GM23338 (cell line): Measurements from ENCODE around the gene PSMA2.
A peak's percentile ranks its signal among the peaks of the same experiment; 100 is the strongest.

Experiments
- CREB1 ChIP-seq: fragments of 250-450 bp; sonication (Bioruptor Pico); IDR thresholded peaks from 2 replicates; pipeline ENCODE4 v1.5.0; 2020; ENCODE audit warnings: low read depth, mild to moderate bottlenecking, moderate library complexity
- EZH2 ChIP-seq: fragments of 200-600 bp; sonication (generic); IDR thresholded peaks from one replicate; pipeline ENCODE4 v1.8.0; 2017; ENCODE audit warnings: antibody characterized with exemption, mild to moderate bottlenecking, low read depth; ENCODE audit not compliant: unreplicated experiment
- EZH2phosphoT487 ChIP-seq: fragments of 200-600 bp; sonication (generic); IDR thresholded peaks from one replicate; pipeline ENCODE4 v1.8.1; 2018; ENCODE audit warnings: antibody characterized with exemption; ENCODE audit not compliant: unreplicated experiment
- POLR2AphosphoS5 ChIP-seq: IDR thresholded peaks from 2 replicates; pipeline ENCODE4 v1.6.1; 2016; ENCODE audit warnings: antibody characterized with exemption, low read depth
- ZNF114 ChIP-seq: fragments of 250-450 bp; sonication (Bioruptor Pico); IDR thresholded peaks from 2 replicates; pipeline ENCODE4 v1.5.0; 2020; ENCODE audit warnings: mild to moderate bottlenecking, moderate library complexity
- TF ChIP-seq, protein P1 (sequence below), 2 experiments: fragments of 200-600 bp in 1 of 2; sonication (generic) in 1 of 2; conservative IDR thresholded peaks; 2 replicates each; pipeline versions ENCODE4 v1.5.1 to v1.6.1; 2016 to 2017; ENCODE audit warnings: antibody characterized with exemption in 2 of 2, low read depth in 2 of 2, mild to moderate bottlenecking in 2 of 2, moderate library complexity in 1 of 2
- TF ChIP-seq, protein P2 (sequence below): IDR thresholded peaks from one replicate; pipeline ENCODE4 v1.6.1; 2018; ENCODE audit warnings: antibody characterized with exemption; ENCODE audit not compliant: unreplicated experiment
- TF ChIP-seq, protein P3 (sequence below): fragments of 250-450 bp; sonication (Bioruptor Pico); IDR thresholded peaks from 2 replicates; pipeline ENCODE4 v1.5.0; 2020; ENCODE audit warnings: mild to moderate bottlenecking, moderate library complexity
- TF ChIP-seq, protein P4 (sequence below): IDR thresholded peaks from 2 replicates; pipeline ENCODE4 v1.6.1; 2016; ENCODE audit warnings: antibody characterized with exemption

DNA sequence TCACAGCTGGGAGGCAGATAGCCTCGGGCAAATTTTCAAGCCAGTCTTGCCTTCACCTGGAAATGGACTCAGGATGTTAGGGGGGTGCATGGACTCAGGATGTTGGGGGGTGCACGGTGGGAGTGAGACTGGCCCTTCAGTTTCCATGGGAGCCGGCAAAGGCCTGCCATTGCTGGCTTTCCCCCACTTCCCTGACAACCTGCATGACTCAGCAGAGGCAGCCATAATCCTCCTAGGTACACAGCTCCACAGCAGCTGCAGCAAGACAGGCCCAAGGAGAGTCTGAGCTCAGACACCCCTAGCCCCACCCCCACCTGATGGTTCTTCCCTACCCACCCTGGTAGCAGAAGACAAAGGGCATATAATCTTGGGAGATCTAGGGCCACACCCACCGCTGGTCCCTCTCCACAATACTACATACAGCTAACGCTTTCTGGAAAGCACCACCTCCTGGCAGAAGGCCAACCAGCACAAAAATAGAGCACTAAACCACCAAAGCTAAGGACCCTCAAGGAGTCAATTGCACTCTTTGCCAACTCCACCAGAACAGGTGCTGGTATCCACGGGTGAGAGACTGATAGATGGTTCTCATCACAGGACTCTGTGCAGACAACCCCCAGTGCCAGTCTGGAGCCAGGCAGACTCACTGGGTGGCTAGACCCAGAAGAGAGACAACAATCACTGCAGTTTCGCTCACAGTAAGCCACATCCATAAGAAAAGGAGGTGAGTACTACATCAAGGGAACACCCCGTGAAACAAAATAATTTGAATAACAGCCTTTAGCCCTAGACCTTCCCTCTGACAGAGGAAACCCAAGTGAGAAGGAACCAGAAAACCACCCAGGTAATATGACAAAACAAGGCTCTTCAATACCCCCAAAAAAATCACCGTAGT, 38.4 kb downstream of the PSMA2 start:
- TF ChIP-seq, protein P1, sequence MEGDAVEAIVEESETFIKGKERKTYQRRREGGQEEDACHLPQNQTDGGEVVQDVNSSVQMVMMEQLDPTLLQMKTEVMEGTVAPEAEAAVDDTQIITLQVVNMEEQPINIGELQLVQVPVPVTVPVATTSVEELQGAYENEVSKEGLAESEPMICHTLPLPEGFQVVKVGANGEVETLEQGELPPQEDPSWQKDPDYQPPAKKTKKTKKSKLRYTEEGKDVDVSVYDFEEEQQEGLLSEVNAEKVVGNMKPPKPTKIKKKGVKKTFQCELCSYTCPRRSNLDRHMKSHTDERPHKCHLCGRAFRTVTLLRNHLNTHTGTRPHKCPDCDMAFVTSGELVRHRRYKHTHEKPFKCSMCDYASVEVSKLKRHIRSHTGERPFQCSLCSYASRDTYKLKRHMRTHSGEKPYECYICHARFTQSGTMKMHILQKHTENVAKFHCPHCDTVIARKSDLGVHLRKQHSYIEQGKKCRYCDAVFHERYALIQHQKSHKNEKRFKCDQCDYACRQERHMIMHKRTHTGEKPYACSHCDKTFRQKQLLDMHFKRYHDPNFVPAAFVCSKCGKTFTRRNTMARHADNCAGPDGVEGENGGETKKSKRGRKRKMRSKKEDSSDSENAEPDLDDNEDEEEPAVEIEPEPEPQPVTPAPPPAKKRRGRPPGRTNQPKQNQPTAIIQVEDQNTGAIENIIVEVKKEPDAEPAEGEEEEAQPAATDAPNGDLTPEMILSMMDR (conservative IDR thresholded peaks at IDR 0.05; ENCODE audit: low read depth in 2 of 2) = peak in 1 of 2 experiments; percentile 5; a peak in 1 of 4 replicates
- no peak for TF ChIP-seq ZNF114 (CRISPR knock-in tag)
- TF ChIP-seq, protein P2, sequence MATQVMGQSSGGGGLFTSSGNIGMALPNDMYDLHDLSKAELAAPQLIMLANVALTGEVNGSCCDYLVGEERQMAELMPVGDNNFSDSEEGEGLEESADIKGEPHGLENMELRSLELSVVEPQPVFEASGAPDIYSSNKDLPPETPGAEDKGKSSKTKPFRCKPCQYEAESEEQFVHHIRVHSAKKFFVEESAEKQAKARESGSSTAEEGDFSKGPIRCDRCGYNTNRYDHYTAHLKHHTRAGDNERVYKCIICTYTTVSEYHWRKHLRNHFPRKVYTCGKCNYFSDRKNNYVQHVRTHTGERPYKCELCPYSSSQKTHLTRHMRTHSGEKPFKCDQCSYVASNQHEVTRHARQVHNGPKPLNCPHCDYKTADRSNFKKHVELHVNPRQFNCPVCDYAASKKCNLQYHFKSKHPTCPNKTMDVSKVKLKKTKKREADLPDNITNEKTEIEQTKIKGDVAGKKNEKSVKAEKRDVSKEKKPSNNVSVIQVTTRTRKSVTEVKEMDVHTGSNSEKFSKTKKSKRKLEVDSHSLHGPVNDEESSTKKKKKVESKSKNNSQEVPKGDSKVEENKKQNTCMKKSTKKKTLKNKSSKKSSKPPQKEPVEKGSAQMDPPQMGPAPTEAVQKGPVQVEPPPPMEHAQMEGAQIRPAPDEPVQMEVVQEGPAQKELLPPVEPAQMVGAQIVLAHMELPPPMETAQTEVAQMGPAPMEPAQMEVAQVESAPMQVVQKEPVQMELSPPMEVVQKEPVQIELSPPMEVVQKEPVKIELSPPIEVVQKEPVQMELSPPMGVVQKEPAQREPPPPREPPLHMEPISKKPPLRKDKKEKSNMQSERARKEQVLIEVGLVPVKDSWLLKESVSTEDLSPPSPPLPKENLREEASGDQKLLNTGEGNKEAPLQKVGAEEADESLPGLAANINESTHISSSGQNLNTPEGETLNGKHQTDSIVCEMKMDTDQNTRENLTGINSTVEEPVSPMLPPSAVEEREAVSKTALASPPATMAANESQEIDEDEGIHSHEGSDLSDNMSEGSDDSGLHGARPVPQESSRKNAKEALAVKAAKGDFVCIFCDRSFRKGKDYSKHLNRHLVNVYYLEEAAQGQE = no peak
- TF ChIP-seq CREB1 = no peak
- TF ChIP-seq, protein P3, sequence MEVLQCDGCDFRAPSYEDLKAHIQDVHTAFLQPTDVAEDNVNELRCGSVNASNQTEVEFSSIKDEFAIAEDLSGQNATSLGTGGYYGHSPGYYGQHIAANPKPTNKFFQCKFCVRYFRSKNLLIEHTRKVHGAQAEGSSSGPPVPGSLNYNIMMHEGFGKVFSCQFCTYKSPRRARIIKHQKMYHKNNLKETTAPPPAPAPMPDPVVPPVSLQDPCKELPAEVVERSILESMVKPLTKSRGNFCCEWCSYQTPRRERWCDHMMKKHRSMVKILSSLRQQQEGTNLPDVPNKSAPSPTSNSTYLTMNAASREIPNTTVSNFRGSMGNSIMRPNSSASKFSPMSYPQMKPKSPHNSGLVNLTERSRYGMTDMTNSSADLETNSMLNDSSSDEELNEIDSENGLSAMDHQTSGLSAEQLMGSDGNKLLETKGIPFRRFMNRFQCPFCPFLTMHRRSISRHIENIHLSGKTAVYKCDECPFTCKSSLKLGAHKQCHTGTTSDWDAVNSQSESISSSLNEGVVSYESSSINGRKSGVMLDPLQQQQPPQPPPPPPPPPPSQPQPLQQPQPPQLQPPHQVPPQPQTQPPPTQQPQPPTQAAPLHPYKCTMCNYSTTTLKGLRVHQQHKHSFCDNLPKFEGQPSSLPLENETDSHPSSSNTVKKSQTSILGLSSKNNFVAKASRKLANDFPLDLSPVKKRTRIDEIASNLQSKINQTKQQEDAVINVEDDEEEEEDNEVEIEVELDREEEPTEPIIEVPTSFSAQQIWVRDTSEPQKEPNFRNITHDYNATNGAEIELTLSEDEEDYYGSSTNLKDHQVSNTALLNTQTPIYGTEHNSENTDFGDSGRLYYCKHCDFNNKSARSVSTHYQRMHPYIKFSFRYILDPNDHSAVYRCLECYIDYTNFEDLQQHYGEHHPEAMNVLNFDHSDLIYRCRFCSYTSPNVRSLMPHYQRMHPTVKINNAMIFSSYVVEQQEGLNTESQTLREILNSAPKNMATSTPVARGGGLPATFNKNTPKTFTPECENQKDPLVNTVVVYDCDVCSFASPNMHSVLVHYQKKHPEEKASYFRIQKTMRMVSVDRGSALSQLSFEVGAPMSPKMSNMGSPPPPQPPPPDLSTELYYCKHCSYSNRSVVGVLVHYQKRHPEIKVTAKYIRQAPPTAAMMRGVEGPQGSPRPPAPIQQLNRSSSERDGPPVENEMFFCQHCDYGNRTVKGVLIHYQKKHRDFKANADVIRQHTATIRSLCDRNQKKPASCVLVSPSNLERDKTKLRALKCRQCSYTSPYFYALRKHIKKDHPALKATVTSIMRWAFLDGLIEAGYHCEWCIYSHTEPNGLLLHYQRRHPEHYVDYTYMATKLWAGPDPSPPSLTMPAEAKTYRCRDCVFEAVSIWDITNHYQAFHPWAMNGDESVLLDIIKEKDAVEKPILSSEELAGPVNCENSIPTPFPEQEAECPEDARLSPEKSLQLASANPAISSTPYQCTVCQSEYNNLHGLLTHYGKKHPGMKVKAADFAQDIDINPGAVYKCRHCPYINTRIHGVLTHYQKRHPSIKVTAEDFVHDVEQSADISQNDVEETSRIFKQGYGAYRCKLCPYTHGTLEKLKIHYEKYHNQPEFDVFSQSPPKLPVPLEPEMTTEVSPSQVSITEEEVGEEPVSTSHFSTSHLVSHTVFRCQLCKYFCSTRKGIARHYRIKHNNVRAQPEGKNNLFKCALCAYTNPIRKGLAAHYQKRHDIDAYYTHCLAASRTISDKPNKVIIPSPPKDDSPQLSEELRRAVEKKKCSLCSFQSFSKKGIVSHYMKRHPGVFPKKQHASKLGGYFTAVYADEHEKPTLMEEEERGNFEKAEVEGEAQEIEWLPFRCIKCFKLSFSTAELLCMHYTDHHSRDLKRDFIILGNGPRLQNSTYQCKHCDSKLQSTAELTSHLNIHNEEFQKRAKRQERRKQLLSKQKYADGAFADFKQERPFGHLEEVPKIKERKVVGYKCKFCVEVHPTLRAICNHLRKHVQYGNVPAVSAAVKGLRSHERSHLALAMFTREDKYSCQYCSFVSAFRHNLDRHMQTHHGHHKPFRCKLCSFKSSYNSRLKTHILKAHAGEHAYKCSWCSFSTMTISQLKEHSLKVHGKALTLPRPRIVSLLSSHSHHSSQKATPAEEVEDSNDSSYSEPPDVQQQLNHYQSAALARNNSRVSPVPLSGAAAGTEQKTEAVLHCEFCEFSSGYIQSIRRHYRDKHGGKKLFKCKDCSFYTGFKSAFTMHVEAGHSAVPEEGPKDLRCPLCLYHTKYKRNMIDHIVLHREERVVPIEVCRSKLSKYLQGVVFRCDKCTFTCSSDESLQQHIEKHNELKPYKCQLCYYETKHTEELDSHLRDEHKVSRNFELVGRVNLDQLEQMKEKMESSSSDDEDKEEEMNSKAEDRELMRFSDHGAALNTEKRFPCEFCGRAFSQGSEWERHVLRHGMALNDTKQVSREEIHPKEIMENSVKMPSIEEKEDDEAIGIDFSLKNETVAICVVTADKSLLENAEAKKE (CRISPR knock-in tag) = peak; percentile 7; the same call in 1 of the 2 replicates
- TF ChIP-seq POLR2AphosphoS5 = no peak
- no peak for TF ChIP-seq EZH2
- TF ChIP-seq EZH2phosphoT487 = no peak
- TF ChIP-seq, protein P4, sequence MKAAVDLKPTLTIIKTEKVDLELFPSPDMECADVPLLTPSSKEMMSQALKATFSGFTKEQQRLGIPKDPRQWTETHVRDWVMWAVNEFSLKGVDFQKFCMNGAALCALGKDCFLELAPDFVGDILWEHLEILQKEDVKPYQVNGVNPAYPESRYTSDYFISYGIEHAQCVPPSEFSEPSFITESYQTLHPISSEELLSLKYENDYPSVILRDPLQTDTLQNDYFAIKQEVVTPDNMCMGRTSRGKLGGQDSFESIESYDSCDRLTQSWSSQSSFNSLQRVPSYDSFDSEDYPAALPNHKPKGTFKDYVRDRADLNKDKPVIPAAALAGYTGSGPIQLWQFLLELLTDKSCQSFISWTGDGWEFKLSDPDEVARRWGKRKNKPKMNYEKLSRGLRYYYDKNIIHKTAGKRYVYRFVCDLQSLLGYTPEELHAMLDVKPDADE = no peak
